Measurements from ENCODE around the gene SLC38A3.

The SLC38A3 gene

GRCh38 chr3:50192124-50192523 is 12.9 kb upstream of the SLC38A3 start:
- no peak for DNase-seq (ENCODE audit: low read depth in 2 of 2)

- peak; percentile 61 to 79 for DNase-seq (ENCODE audit: low read depth in 2 of 2)
These were observed 12.4 kb upstream of the SLC38A3 start for GRCh38 chr3:50192689-50193141.

- no peak for DNase-seq (ENCODE audit: low read depth in 2 of 2)
These were observed 11.8 kb upstream of the SLC38A3 start for GRCh38 chr3:50193286-50193685.

- no peak for DNase-seq (ENCODE audit: low read depth in 2 of 2)
These were observed 11.3 kb upstream of the SLC38A3 start for GRCh38 chr3:50193746-50194127.

GRCh38 chr3:50194128-50194902 is 10.8 kb upstream of the SLC38A3 start:
- DNase-seq (ENCODE audit: low read depth in 2 of 2) = peak; percentile 57 to 74

GRCh38 chr3:50194903-50195500 is 10.1 kb upstream of the SLC38A3 start:
- no peak for DNase-seq (ENCODE audit: low read depth in 2 of 2)

- DNase-seq (ENCODE audit: low read depth in 2 of 2) = no peak
These were observed 9.4 kb upstream of the SLC38A3 start for GRCh38 chr3:50195501-50196252.

GRCh38 chr3:50196253-50196801 is 8.7 kb upstream of the SLC38A3 start:
- DNase-seq (ENCODE audit: low read depth in 2 of 2) = no peak

GRCh38 chr3:50201573-50202315 is 3.3 kb upstream of the SLC38A3 start:
- no peak for DNase-seq (ENCODE audit: low read depth in 2 of 2)

- no peak for DNase-seq (ENCODE audit: low read depth in 2 of 2)
These were observed 2.5 kb upstream of the SLC38A3 start for GRCh38 chr3:50202353-50203112.

- no peak for DNase-seq (ENCODE audit: low read depth in 2 of 2)
These were observed 1.8 kb upstream of the SLC38A3 start for GRCh38 chr3:50203113-50203808.

GRCh38 chr3:50203809-50204803 is 965 bp upstream of the SLC38A3 start:
- no peak for DNase-seq (ENCODE audit: low read depth in 2 of 2)

- DNase-seq (ENCODE audit: low read depth in 2 of 2) = no peak
These were observed 574 bp downstream of the SLC38A3 start for GRCh38 chr3:50205413-50206276.

GRCh38 chr3:50207359-50208042 is 2.4 kb downstream of the SLC38A3 start:
- no peak for DNase-seq (ENCODE audit: low read depth in 2 of 2)

GRCh38 chr3:50208677-50209344 is 3.7 kb downstream of the SLC38A3 start:
- no peak for DNase-seq (ENCODE audit: low read depth in 2 of 2)

- no peak for DNase-seq (ENCODE audit: low read depth in 2 of 2)
These were observed 5.1 kb downstream of the SLC38A3 start for GRCh38 chr3:50210176-50210509.
